Vagina (tissue), 2 donors: Measurements from ENCODE around the gene HTR4.

Experiments
- POLR2AphosphoS5 ChIP-seq, 2 donors: sonication (generic); formaldehyde crosslinking; IDR thresholded peaks; one replicate each; pipeline ENCODE4 v1.9.0; 2017; ENCODE audit warnings: antibody characterized with exemption in 2 of 2, mild to moderate bottlenecking in 2 of 2, low read depth in 1 of 2; ENCODE audit not compliant: insufficient read depth in 1 of 2
- TF ChIP-seq, protein P1 (sequence below), 3 experiments: fragments of 450-650 bp in 2 of 3; fragments of 200-600 bp in 1 of 3; sonication (generic) in 1 of 3; IDR thresholded peaks; one replicate each; pipeline ENCODE4 v1.5.1; 2017 to 2019; ENCODE audit warnings: antibody characterized with exemption in 3 of 3, mild to moderate bottlenecking in 2 of 3, moderate library complexity in 2 of 3

DNA sequence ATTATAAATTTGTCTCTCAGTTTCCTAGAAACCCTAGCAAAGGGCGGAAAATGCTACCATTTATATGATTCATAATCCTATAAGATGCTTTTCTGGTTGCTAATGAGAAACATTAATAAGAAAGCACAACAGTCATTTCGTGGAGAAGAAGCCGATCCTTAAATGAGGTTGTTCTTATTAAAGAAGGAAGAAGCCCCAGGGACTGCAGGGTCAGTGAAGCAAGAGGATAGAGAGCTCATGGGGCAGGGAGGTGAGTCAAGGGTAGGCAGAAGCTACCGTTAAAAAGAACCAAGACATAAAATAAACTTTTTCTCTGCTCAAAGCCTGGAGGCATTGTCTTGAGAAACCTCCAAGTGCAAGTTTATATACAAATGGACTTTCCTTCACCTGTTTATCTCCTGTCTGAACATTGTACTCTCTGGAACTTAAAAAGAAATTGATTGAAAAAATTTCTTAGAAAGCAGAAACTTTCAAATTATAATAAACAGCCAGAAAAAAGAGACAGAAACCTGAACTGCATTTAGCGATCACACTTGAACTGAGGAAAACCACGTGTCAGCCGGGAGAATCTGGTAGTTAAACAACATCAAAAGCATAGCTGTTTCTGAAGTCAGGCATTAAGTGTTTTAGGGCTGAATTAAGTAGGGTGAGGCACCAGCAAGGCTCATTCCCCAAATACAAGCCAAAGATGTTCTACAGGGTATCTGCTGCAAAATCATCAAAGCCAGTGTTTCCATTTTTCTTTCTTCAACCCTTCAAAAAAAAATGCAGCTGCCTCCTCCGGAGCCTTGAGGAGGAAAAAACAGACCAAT is 21.9 kb downstream of the HTR4 start:
- TF ChIP-seq, protein P1, sequence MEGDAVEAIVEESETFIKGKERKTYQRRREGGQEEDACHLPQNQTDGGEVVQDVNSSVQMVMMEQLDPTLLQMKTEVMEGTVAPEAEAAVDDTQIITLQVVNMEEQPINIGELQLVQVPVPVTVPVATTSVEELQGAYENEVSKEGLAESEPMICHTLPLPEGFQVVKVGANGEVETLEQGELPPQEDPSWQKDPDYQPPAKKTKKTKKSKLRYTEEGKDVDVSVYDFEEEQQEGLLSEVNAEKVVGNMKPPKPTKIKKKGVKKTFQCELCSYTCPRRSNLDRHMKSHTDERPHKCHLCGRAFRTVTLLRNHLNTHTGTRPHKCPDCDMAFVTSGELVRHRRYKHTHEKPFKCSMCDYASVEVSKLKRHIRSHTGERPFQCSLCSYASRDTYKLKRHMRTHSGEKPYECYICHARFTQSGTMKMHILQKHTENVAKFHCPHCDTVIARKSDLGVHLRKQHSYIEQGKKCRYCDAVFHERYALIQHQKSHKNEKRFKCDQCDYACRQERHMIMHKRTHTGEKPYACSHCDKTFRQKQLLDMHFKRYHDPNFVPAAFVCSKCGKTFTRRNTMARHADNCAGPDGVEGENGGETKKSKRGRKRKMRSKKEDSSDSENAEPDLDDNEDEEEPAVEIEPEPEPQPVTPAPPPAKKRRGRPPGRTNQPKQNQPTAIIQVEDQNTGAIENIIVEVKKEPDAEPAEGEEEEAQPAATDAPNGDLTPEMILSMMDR (IDR thresholded peaks at IDR 0.05): no peak
- TF ChIP-seq POLR2AphosphoS5 (IDR thresholded peaks at IDR 0.05; ENCODE audit: insufficient read depth in 1 of 2, low read depth in 1 of 2): no peak
